Motor neuron (in vitro differentiated cells): ENCODE measurements around the gene PTPRCAP. TPM values are rescaled to one million over a fixed set of nuclear protein-coding genes. Genes with fewer than 3 reads are reported as not detected.
"Not testable (repeated sequence)": the region's sequence is repeated elsewhere in the genome, so short reads cannot be mapped to it uniquely, and the experiment has no call there.

ENCODE experiments used
- ATAC-seq, 8 experiments: fragments of 200-7000 bp; cut with Tn5 transposase; replicated peaks in 6 of 8; 2 replicates each; pipeline ENCODE4 v1.8.0; 2021; ENCODE audit warnings: mild to moderate bottlenecking in 8 of 8, moderate library complexity in 8 of 8
- H3K27ac ChIP-seq, 2 donors: fragments of 250-450 bp; sonication (Bioruptor Pico); 2 replicates each; pipeline ENCODE4 v1.9.0; 2021; ENCODE audit warnings: antibody characterized with exemption in 2 of 2, mild to moderate bottlenecking in 2 of 2, moderate library complexity in 1 of 2
- H3K4me1 ChIP-seq, 2 donors: fragments of 250-450 bp; sonication (Bioruptor Pico); replicated peaks in 1 of 2; 2 replicates each; pipeline ENCODE4 v1.6.1; 2021; ENCODE audit warnings: antibody characterized with exemption in 2 of 2, mild to moderate bottlenecking in 2 of 2, moderate library complexity in 1 of 2
- H3K4me3 ChIP-seq, 5 donors: fragments of 250-450 bp; sonication (Bioruptor Pico); 2 replicates each; pipeline ENCODE4 v1.9.0; 2021; ENCODE audit warnings: antibody characterized with exemption in 5 of 5, mild to moderate bottlenecking in 5 of 5, moderate library complexity in 4 of 5
- WGBS, 10 experiments: fragments of 450-650 bp; shearing (Covaris generic); methylation state at CpG; one replicate each; pipeline ENCODE4 v1.0.0; 2022; 5-methylcytosine and 5-hydroxymethylcytosine counted together
- in situ Hi-C, 9 experiments: fragments of 400-800 bp; cut with MboI; loops; one replicate each; pipeline ENCODE4 v1.15.0; 2021; ENCODE audit warnings: low sequenced_read_pairs in 9 of 9, low pct_unique_long_range_greater_than_20kb in 2 of 9; ENCODE audit not compliant: unreplicated experiment in 9 of 9
- total RNA-seq, 8 experiments: library from RNA; unstranded; fragments of 300-600 nt; gene quantifications; 2 replicates each; pipeline versions ENCODE4 v1.2.3 to v1.2.4, GENCODE V29; 2022

The PTPRCAP gene, protein sequence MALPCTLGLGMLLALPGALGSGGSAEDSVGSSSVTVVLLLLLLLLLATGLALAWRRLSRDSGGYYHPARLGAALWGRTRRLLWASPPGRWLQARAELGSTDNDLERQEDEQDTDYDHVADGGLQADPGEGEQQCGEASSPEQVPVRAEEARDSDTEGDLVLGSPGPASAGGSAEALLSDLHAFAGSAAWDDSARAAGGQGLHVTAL
- under 1 TPM in 2 of 8 experiments, not detected in 6; 0.17 to 0.22 TPM for total RNA-seq

DNA sequence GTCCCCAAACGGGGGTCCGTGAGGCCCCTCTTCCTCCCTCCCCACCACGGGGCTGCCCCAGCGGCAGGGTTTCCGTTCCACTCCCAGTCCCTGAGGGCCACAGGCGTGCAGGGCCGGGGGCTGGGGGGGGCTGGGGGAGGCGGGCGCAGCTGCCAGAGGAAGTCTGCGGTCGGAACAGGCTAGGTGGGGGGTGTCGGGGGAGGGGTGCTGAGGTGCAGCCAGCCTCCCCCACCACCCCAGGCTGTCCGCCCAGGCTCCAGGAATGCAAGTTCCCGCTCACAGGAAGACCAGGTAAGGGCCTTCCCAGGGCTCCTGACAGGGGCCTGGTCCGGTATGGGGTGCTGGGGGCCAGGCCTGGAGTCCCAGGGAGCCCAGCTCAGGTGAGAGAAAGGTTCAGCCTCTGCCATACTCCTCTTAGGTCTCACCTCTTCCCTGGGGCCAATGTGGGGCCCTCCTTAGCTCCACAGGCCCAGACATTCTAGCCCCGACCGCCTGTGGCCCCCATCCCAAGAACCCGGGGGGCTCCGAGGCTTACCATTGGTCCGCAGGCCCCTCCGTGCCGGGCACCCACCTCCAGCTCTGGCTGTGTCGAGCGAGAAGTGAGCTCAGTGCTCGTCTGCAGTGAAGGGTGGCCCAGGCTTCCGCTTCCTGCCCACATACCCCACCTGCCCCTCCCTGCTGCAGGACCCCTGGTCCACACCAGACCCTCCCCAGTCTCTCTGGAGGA is at the start of gene PTPRCAP:
Gene PTPRCAP, minus strand, starts transcription at position 601 of the 727 bp plus-strand sequence. Its CDS starts 63 bp downstream, at position 538.
- ATAC-seq: no peak
- peak within 1 kb of the TSS in 1 of 2 donors; percentile 58 for H3K27ac ChIP-seq
- peaks cover 0 to 2% of the 10 kb centered on the region in 2 donors for H3K4me1 ChIP-seq
- H3K4me3 ChIP-seq: no peak within 1 kb of the TSS
- 100% methylated on average over 3 of the region's 26 CpGs; no CpG with 5 or more reads in 9 of the 10 experiments for WGBS, 10 experiments
- in situ Hi-C loops: no loop called here

DNA sequence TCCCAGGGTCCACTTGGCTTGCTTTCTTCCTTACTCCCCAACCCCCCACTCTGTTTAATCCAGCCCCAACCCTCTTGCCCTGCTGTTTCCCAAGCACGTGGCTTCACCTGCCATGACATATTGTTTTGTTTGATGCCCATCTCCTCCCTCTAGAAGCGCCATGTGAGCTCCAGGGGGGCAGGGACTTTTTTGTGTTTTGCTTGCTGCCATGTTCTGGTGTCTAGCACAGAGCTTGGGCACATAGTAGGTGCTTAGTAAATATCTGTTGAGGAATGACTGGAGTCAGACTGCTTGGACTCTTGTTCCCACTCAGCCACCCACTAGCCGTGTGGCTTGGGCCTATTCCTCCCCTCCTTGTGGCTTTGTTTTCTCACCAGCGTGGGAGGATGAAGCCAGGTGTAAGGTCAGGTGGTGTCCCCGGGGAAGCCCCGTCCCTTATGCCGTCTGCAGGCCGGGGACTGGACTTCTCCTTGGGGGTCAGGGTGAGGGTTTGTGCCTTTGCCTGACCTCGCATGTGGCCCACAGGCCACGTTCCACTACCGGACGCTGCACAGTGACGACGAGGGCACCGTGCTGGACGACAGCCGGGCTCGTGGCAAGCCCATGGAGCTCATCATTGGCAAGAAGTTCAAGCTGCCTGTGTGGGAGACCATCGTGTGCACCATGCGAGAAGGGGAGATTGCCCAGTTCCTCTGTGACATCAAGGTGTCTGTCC is 49.2 kb upstream of the PTPRCAP start:
- Histone ChIP-seq H3K4me1 (peaks cover 6 to 12% of the 10 kb centered on the region in 2 donors), H3K4me3 (no peak overlapping the region), H3K27ac (no peak overlapping the region)
- in situ Hi-C loops: loop anchor here in 1 of 9 experiments (25.0 kb wide), 1 partner anchor 99 kb away; the partner anchor contains the start of gene RAD9A
- 64 to 100% (median 93%) methylated on average over 2 to 16 of the region's 20 CpGs; no CpG with 5 or more reads in 4 of the 10 experiments for WGBS, 10 experiments
- ATAC-seq: no peak

DNA sequence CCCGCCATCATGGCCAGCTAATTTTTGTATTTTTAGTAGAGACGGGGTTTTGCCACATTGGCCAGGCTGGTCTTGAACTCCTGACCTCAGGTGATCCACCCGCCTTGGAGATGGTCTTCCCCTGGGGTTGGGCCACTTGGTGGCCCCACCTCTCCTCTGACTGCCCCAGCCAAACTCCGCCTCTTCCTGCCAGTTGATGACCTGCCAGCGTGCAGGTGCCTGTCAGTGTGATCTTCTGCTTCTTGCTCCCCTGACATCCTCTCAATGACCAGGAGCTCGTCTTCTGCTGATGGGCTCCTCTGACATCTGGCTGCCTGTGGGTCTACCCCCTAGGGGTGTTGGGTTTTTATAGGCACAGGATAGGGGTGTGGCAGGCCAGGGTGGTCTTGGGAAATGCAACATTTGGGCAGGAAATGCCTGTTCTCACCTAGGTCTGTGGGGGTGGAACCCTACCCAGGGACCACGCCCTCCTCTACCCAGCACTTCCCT is 48.4 kb upstream of the PTPRCAP start:
- H3K4me1 ChIP-seq: peaks cover 6 to 12% of the 10 kb centered on the region in 2 donors
- H3K27ac ChIP-seq, H3K4me3 ChIP-seq, ATAC-seq: not testable (repeated sequence)
- 90 to 100% (median 100%) methylated on average over 1 to 4 of the region's 7 CpGs; no CpG with 5 or more reads in 7 of the 10 experiments for WGBS, 10 experiments
- in situ Hi-C loops: loop anchor here in 1 of 9 experiments (25.0 kb wide), 1 partner anchor 99 kb away; the partner anchor contains the start of gene RAD9A

DNA sequence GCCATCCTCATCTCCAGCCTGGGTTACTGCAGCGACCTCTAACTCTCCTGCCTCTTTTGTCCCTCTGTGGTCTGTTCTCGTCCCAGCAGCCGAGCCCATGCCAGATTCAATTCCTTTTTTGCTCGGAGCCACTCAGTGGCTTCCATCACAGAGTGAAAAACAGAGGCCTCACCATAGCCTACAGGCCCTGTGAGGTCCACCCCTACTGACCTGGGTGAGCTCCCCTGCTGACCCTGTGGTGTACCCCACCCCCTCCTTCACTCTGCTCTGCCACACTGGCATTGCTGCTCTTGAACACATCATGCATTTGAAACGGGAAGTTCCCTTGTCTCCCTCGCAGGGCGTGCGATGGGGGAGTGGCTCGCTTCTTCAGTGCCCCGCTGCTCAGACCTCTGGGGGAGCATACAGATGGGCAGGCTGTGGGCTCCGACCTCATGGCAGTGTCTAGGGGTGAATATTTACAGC is 47.4 kb upstream of the PTPRCAP start:
- H3K27ac ChIP-seq: no peak overlapping the region
- H3K4me3 ChIP-seq: no peak overlapping the region
- in situ Hi-C loops: loop anchor here in 1 of 9 experiments (25.0 kb wide), 1 partner anchor 98 kb away; the partner anchor contains the start of gene RAD9A
- 33 to 87% (median 68%) methylated on average over 1 to 9 of the region's 11 CpGs; no CpG with 5 or more reads in 2 of the 10 experiments for WGBS, 10 experiments
- ATAC-seq: no peak
- peaks cover 6 to 12% of the 10 kb centered on the region in 2 donors for H3K4me1 ChIP-seq

DNA sequence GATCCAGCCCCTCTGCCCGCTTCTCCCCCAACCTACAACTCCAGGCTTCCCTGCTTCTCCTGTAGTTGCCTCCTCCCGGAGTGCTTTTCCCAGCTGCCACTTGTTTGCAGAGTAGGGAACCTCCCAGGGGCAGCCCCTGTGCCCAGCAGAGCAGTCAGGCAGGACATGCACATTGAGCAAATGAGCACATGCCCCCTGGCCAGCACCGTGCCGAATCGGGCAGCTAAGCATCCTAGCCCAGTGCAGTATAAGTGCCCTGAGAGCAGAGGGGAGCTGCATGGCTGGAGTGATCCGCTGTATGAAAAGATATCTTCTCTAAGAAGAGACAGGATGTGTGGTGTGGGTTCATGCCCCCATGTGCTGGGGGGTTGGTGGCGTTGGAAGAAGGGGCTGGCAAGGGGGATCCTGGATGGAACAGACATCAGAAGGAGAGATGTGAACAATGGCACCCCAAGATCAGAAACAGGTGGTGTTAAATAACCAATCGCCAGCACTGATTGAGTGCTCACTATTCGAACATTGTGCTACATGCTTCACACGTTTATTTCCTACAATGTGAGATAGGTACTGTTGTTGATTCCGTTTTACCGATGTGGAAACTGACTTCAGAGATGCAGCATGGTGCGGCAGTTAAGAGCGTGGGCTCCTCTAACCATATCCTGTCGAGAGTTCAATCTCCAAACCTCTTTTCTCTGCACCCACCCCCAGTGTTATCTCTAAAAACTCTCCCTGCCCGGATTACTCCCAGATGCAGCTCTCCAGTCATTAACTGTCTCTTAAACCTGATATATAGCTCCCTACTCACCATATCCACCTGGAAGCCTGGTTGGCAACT is 46.6 kb upstream of the PTPRCAP start:
- in situ Hi-C loops: loop anchor here in 1 of 9 experiments (25.0 kb wide), 1 partner anchor 97 kb away; the partner anchor contains the start of gene RAD9A
- H3K27ac ChIP-seq: peak overlapping the region in 1 of 2 donors; percentile 94
- H3K4me3 ChIP-seq: peak overlapping the region; percentile 44 to 65 (median 54)
- no peak for ATAC-seq
- peaks cover 6 to 12% of the 10 kb centered on the region in 2 donors for H3K4me1 ChIP-seq
- WGBS, 10 experiments: 80 to 100% (median 92%) methylated on average over 1 to 9 of the region's 16 CpGs; no CpG with 5 or more reads in 4 of the 10 experiments

DNA sequence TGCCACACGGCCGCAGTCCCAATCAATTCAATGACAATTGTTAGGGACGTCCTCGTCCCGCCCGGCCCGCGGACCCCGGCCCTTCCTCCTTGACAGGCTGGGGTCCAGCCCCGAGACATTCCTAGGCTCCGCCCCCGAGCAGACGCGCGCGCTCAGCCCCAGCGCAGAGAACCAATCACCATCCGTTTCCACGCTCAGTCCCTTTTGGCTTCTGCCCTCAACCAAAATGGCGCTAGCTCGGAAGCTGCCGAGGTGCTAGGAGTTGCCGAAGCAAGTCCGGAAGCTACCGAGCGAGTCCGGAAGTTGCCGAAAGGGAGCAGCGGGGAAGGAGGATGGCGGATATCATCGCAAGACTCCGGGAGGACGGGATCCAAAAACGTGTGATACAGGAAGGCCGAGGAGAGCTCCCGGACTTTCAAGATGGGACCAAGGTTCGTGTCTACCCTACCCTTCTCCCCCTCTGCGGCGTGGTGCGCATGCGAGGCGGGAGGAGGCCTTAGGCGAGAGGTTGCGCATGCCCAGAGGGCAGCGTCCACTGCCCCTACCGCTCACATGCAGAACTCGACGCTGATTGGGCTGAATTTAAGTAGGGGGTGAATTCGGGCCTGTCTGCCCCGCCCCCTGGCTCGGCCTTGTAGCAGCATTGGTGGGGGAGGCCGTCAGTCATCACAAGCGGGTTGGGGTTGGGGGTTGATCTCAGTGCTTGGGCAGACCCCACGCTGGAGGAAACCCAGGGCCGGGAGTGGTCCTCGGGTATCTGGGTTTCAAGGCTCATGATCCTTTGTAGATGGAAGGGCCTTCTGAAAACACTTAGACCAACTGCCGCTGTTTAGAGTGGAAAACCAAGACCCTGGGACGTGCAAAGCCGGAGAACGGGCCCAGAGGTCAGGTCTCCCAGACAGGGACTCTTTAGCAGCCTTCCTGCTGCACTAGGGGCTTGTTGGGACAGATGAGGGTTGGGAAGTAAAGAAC is 45.6 kb upstream of the PTPRCAP start, which contains the start of gene AIP:
Gene AIP, plus strand, starts transcription at position 200 of the 972 bp plus-strand sequence. Its CDS starts 133 bp downstream, at position 333.
- Histone ChIP-seq H3K27ac (peak within 1 kb of the TSS; percentile 94), H3K4me1 (peaks cover 6 to 12% of the 10 kb centered on the region in 2 donors), H3K4me3 (peak within 1 kb of the TSS; percentile 44 to 65 (median 54))
- 0 to 40% (median 8%) methylated on average over 1 to 15 of the region's 60 CpGs; no CpG with 5 or more reads in 2 of the 10 experiments for WGBS, 10 experiments
- in situ Hi-C loops: loop anchor here in 1 of 9 experiments (25.0 kb wide), 1 partner anchor 96 kb away; the partner anchor contains the start of gene RAD9A
- peak; percentile 90 to 98 (median 92) for ATAC-seq

DNA sequence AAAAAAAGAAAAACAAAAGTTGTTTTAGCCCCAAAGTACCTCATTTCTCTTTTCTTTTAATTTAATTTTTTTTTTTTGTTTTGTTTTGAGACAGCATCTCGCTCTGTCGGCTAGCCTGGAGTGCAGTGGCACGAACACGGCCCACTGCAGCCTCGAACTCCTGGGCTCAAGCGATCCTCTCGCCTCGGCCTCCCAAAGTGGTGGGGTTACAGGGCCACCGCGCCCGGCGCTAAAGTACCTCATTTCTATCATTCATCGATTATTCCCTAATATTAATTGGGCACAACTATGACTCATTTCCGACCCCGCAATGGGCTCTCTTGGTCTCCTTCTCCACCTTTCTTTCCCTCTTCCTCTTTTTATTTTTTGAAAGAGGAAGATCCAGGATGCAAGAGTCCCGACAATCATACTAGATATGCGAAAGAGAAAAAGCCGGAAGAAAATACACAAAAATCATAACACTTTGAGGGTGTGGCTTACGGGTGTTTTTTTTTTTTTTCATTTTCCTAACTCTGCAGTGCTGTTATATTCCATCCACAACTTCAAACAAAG is 44.9 kb upstream of the PTPRCAP start:
- WGBS, 10 experiments: 11 to 75% (median 44%) methylated on average over 5 to 18 of the region's 19 CpGs
- in situ Hi-C loops: loop anchor here in 1 of 9 experiments (25.0 kb wide), 1 partner anchor 95 kb away; the partner anchor contains the start of gene RAD9A
- no peak overlapping the region for H3K27ac ChIP-seq
- peak overlapping the region; percentile 44 to 65 (median 54) for H3K4me3 ChIP-seq
- peaks cover 6 to 12% of the 10 kb centered on the region in 2 donors for H3K4me1 ChIP-seq
- peak in 3 of 8 experiments; percentile 13 to 26 (median 19) for ATAC-seq

DNA sequence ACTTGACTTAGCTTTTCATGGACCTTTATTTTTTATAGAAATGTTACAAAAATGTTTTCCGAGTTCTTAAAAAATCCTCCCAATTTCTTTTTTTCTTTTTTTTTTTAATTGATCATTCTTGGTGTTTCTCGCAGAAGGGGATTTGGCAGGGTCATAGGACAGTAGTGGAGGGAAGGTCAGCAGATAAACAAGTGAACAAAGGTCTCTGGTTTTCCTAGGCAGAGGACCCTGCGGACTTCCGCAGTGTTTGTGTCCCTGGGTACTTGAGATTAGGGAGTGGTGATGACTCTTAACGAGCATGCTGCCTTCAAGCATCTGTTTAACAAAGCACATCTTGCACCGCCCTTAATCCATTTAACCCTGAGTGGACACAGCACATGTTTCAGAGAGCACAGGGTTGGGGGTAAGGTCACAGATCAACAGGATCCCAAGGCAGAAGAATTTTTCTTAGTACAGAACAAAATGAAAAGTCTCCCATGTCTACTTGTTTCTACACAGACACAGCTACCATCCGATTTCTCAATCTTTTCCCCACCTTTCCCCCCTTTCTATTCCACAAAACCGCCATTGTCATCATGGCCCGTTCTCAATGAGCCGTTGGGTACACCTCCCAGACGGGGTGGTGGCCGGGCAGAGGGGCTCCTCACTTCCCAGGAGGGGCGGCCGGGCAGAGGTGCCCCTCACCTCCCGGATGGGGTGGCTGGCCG is 40.0 kb upstream of the PTPRCAP start:
- 56 to 100% (median 90%) methylated on average over 1 to 5 of the region's 16 CpGs for WGBS, 10 experiments
- H3K27ac ChIP-seq, ATAC-seq, H3K4me1 ChIP-seq, H3K4me3 ChIP-seq: not testable (repeated sequence)
- in situ Hi-C loops: loop anchor here in 1 of 9 experiments (25.0 kb wide), 1 partner anchor 90 kb away; the partner anchor contains the start of gene RAD9A

DNA sequence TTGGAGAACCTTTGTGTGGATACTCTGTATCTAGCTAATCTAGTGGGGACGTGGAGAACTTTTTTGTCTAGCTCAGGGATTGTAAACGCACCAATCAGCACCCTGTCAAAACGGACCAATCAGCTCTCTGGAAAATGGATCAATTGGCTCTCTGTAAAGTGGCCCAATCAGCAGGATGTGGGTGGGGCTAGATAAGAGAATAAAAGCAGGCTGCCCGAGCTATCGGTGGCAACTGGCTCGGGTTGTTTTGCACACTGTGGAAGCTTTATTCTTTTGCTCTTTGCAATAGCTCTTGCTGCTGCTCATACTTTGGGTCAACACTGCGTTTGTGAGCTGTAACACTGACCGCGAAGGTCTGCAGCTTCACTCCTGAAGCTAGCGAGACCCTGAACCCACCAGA is 39.2 kb upstream of the PTPRCAP start:
- not testable (repeated sequence) for H3K27ac ChIP-seq, ATAC-seq, H3K4me1 ChIP-seq, H3K4me3 ChIP-seq
- in situ Hi-C loops: loop anchor here in 1 of 9 experiments (25.0 kb wide), 1 partner anchor 89 kb away; the partner anchor contains the start of gene RAD9A
- WGBS, 10 experiments: 21 to 100% (median 85%) methylated on average over 2 to 9 of the region's 10 CpGs; no CpG with 5 or more reads in 2 of the 10 experiments

DNA sequence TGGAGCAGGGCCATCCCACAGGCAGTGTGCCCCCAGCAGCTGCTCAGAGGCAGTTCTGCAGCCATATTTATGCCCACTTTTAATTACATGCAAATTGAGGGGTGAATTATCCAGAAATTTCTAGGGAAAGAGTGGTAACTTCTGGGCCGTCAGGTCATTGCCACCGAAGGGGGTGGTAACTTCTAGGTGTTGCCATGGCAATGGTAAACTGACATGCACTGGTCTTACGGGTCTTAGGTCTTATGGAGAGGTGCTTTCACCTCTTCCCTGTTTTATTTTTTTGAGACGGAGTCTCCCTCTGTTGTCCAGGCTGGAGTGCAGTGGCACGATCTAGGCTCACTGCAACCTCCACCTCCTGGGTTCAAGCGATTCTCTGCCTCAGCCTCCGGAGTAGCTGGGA is 35.4 kb upstream of the PTPRCAP start:
- no peak overlapping the region for H3K4me3 ChIP-seq
- no peak for ATAC-seq
- no peak overlapping the region for H3K27ac ChIP-seq
- 0 to 86% (median 49%) methylated on average over 1 to 2 of the region's 7 CpGs; no CpG with 5 or more reads in 4 of the 10 experiments for WGBS, 10 experiments
- H3K4me1 ChIP-seq: peaks cover 7 to 10% of the 10 kb centered on the region in 2 donors
- in situ Hi-C loops: no loop called here
